ENCODE measurements around the gene MARK1.
A peak's percentile ranks its signal among the peaks of the same experiment; 100 is the strongest.

Gene MARK1

DNA sequence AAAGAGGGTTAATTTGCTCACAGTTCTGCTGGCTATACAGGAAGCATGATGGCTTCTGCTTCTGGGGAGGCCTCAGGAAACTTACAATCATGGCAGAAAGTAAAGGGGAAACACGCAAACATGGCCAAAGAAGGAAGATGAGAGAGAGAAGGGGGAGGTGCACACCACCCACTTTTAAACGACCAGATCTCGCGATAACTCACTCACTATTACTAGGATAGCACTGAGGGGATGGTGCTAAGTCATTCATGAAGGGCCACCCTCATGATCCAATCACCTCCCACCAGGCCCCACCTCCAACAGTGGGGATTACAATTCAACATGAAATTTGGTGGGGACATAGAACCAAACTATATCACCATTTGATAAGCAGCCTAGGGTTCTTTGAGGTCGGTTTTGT is 159.9 kb downstream of the MARK1 start:
- no peak overlapping the region for H2AFZ ChIP-seq (ENCODE audit: low read length)
- no peak overlapping the region for H3K23ac ChIP-seq (ENCODE audit: low read depth, low read length, poor library complexity)
- no peaks in the 10 kb centered on the region for H3K79me1 ChIP-seq (ENCODE audit: low read depth, low read length)
- no peak overlapping the region for H3K18ac ChIP-seq (ENCODE audit: low read length)
- H3K4me1 ChIP-seq (ENCODE audit: control insufficient read depth in 2 of 2, insufficient read depth in 1 of 2, low read depth in 1 of 2, low read length in 2 of 2): peaks cover 0 to 1% of the 10 kb centered on the region in 2 donors
- H2BK120ac ChIP-seq (ENCODE audit: low read depth, low read length): no peak overlapping the region
- H2AK5ac ChIP-seq (ENCODE audit: low read depth, low read length): no peak overlapping the region
- no peak overlapping the region for H2BK15ac ChIP-seq (ENCODE audit: low read length)
- no peak for DNase-seq (ENCODE audit: low spot score)
- peaks cover 2 to 64% (median 18%) of the 10 kb centered on the region in 3 experiments for H3K27me3 ChIP-seq (ENCODE audit: control insufficient read depth in 3 of 3, insufficient read depth in 3 of 3, low read depth in 1 of 3, low read length in 3 of 3)
- peaks cover 0 to 1% of the 10 kb centered on the region in 2 donors for H3K36me3 ChIP-seq (replicated peaks in 1 of 2; ENCODE audit: control insufficient read depth in 2 of 2, insufficient read depth in 2 of 2, low read length in 2 of 2)
- no peak overlapping the region for H3K4me3 ChIP-seq (ENCODE audit: low read length in 2 of 2)
- H3K27ac ChIP-seq (replicated peaks; ENCODE audit: low read length): no peak overlapping the region
- H3K4me2 ChIP-seq (ENCODE audit: insufficient read depth, low read length, poor library complexity, severe bottlenecking): no peak overlapping the region
- H3K14ac ChIP-seq (ENCODE audit: low read length): no peak overlapping the region
- no peak overlapping the region for H3K9ac ChIP-seq (ENCODE audit: low read depth, low read length, poor library complexity)
- WGBS, 2 donors (ENCODE audit: extremely low coverage in 2 of 2, insufficient read length in 2 of 2, insufficient replicate concordance in 1 of 2): no CpG with 5 or more reads among the region's 5 CpGs
- H2BK12ac ChIP-seq (ENCODE audit: low read length): no peak overlapping the region
- no peaks in the 10 kb centered on the region for H3K9me3 ChIP-seq (replicated peaks in 1 of 2; ENCODE audit: control insufficient read depth in 2 of 2, insufficient read depth in 1 of 2, low read depth in 1 of 2, low read length in 2 of 2)
- H2BK5ac ChIP-seq (ENCODE audit: low read length): no peak overlapping the region
- no peak overlapping the region for H3K4ac ChIP-seq (ENCODE audit: low read length)
- H4K8ac ChIP-seq (ENCODE audit: low read depth, low read length): no peak overlapping the region
- no peak overlapping the region for H4K91ac ChIP-seq (ENCODE audit: low read depth, low read length, poor library complexity)

GRCh38 chr1:220689666-220690065 is 161.7 kb downstream of the MARK1 start:
- Histone ChIP-seq H2BK15ac (ENCODE audit: low read length) (no peak overlapping the region), H3K4me1 (ENCODE audit: control insufficient read depth in 2 of 2, insufficient read depth in 1 of 2, low read depth in 1 of 2, low read length in 2 of 2) (peaks cover 0 to 1% of the 10 kb centered on the region in 2 donors), H2BK120ac (ENCODE audit: low read depth, low read length) (no peak overlapping the region), H3K27ac (replicated peaks; ENCODE audit: low read length) (no peak overlapping the region), H2AFZ (ENCODE audit: low read length) (no peak overlapping the region), H3K23ac (ENCODE audit: low read depth, low read length, poor library complexity) (no peak overlapping the region), H3K9ac (ENCODE audit: low read depth, low read length, poor library complexity) (no peak overlapping the region), H3K4me2 (ENCODE audit: insufficient read depth, low read length, poor library complexity, severe bottlenecking) (peak overlapping the region; percentile 71), H3K18ac (ENCODE audit: low read length) (no peak overlapping the region), H2BK5ac (ENCODE audit: low read length) (no peak overlapping the region), H3K27me3 (ENCODE audit: control insufficient read depth in 3 of 3, insufficient read depth in 3 of 3, low read depth in 1 of 3, low read length in 3 of 3) (peaks cover 2 to 67% (median 18%) of the 10 kb centered on the region in 3 experiments), H3K36me3 (replicated peaks in 1 of 2; ENCODE audit: control insufficient read depth in 2 of 2, insufficient read depth in 2 of 2, low read length in 2 of 2) (peaks cover 0 to 1% of the 10 kb centered on the region in 2 donors), H3K4me3 (ENCODE audit: low read length in 2 of 2) (peak overlapping the region in 1 of 2 donors; percentile 53), H3K9me3 (replicated peaks in 1 of 2; ENCODE audit: control insufficient read depth in 2 of 2, insufficient read depth in 1 of 2, low read depth in 1 of 2, low read length in 2 of 2) (no peaks in the 10 kb centered on the region), H4K8ac (ENCODE audit: low read depth, low read length) (no peak overlapping the region), H2AK5ac (ENCODE audit: low read depth, low read length) (no peak overlapping the region), H3K4ac (ENCODE audit: low read length) (no peak overlapping the region), H3K79me1 (ENCODE audit: low read depth, low read length) (no peaks in the 10 kb centered on the region), H4K91ac (ENCODE audit: low read depth, low read length, poor library complexity) (no peak overlapping the region), H2BK12ac (ENCODE audit: low read length) (no peak overlapping the region), H3K14ac (ENCODE audit: low read length) (no peak overlapping the region)
- WGBS, 2 donors (ENCODE audit: extremely low coverage in 2 of 2, insufficient read length in 2 of 2, insufficient replicate concordance in 1 of 2): no CpG with 5 or more reads among the region's 14 CpGs
- no peak for DNase-seq (ENCODE audit: low spot score)

DNA sequence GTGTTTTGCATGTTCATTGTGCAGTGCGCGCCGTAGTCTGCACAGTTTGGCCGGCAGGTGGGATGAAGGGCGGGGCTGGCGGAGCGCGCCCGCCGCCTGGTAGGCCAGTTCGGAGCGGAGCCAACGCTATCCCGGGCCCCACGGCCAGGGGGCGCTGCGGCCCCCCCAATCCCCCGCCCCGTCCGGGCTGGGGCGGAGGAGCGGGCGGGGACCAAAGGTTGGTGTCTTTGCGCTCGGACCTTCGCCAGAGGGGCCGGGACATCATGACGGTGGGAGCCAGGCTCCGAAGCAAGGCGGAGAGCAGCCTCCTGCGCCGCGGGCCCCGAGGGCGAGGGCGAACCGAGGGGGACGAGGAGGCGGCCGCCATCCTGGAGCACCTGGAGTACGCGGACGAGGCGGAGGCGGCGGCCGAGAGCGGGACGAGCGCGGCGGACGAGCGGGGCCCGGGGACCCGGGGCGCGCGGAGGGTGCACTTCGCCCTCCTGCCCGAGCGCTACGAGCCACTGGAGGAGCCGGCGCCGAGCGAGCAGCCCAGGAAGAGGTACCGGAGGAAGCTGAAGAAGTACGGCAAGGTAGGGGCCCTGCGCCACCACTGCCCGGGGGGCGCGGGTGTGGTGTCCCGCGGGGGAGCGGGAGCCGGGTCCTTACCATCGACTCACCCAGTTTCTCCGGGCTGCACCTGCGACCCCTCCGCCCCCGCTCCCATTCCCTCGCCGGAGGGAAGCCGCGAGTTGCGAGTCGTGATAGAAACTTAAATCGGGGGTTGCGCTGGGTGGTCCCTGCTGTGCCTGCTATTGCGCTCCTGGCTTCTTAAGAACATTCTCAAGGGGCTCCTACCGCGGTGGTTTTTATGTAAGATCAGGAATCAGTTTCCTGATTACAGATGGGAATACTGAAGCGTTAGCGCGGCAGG is 162.5 kb downstream of the MARK1 start, which contains the start of gene C1orf115:
C1orf115 (plus strand) TSS at position 224 of the 913 bp plus-strand sequence; CDS start at position 264, 40 bp downstream.
- H2BK12ac ChIP-seq (ENCODE audit: low read length): peak within 1 kb of the TSS; percentile 79
- H2BK5ac ChIP-seq (ENCODE audit: low read length): no peak within 1 kb of the TSS
- H3K9me3 ChIP-seq (replicated peaks in 1 of 2; ENCODE audit: control insufficient read depth in 2 of 2, insufficient read depth in 1 of 2, low read depth in 1 of 2, low read length in 2 of 2): no peaks in the 10 kb centered on the region
- peak within 1 kb of the TSS; percentile 87 for H3K23ac ChIP-seq (ENCODE audit: low read depth, low read length, poor library complexity)
- H3K18ac ChIP-seq (ENCODE audit: low read length): peak within 1 kb of the TSS; percentile 95
- peak within 1 kb of the TSS; percentile 81 for H2BK120ac ChIP-seq (ENCODE audit: low read depth, low read length)
- peak within 1 kb of the TSS; percentile 71 for H3K4me2 ChIP-seq (ENCODE audit: insufficient read depth, low read length, poor library complexity, severe bottlenecking)
- no peak within 1 kb of the TSS for H3K27ac ChIP-seq (replicated peaks; ENCODE audit: low read length)
- WGBS, 2 donors (ENCODE audit: extremely low coverage in 2 of 2, insufficient read length in 2 of 2, insufficient replicate concordance in 1 of 2): no CpG with 5 or more reads among the region's 96 CpGs
- peak; percentile 87 for DNase-seq (ENCODE audit: low spot score)
- peaks cover 2% of the 10 kb centered on the region for H3K79me1 ChIP-seq (ENCODE audit: low read depth, low read length)
- H3K4ac ChIP-seq (ENCODE audit: low read length): no peak within 1 kb of the TSS
- H3K4me1 ChIP-seq (ENCODE audit: control insufficient read depth in 2 of 2, insufficient read depth in 1 of 2, low read depth in 1 of 2, low read length in 2 of 2): peaks cover 0 to 1% of the 10 kb centered on the region in 2 donors
- no peak within 1 kb of the TSS for H4K8ac ChIP-seq (ENCODE audit: low read depth, low read length)
- peaks cover 0 to 1% of the 10 kb centered on the region in 2 donors for H3K36me3 ChIP-seq (replicated peaks in 1 of 2; ENCODE audit: control insufficient read depth in 2 of 2, insufficient read depth in 2 of 2, low read length in 2 of 2)
- H3K14ac ChIP-seq (ENCODE audit: low read length): peak within 1 kb of the TSS; percentile 50
- H2AK5ac ChIP-seq (ENCODE audit: low read depth, low read length): no peak within 1 kb of the TSS
- no peak within 1 kb of the TSS for H4K91ac ChIP-seq (ENCODE audit: low read depth, low read length, poor library complexity)
- H2BK15ac ChIP-seq (ENCODE audit: low read length): peak within 1 kb of the TSS; percentile 69
- peak within 1 kb of the TSS; percentile 53 to 93 for H3K4me3 ChIP-seq (ENCODE audit: low read length in 2 of 2)
- H3K27me3 ChIP-seq (ENCODE audit: control insufficient read depth in 3 of 3, insufficient read depth in 3 of 3, low read depth in 1 of 3, low read length in 3 of 3): peaks cover 2 to 62% (median 18%) of the 10 kb centered on the region in 3 experiments
- H2AFZ ChIP-seq (ENCODE audit: low read length): peak within 1 kb of the TSS; percentile 98
- H3K9ac ChIP-seq (ENCODE audit: low read depth, low read length, poor library complexity): peak within 1 kb of the TSS; percentile 92

GRCh38 chr1:220691053-220691684 is 163.2 kb downstream of the MARK1 start:
- Histone ChIP-seq H3K9me3 (replicated peaks in 1 of 2; ENCODE audit: control insufficient read depth in 2 of 2, insufficient read depth in 1 of 2, low read depth in 1 of 2, low read length in 2 of 2) (no peaks in the 10 kb centered on the region), H3K4ac (ENCODE audit: low read length) (no peak overlapping the region), H3K27me3 (ENCODE audit: control insufficient read depth in 3 of 3, insufficient read depth in 3 of 3, low read depth in 1 of 3, low read length in 3 of 3) (peaks cover 2 to 54% (median 18%) of the 10 kb centered on the region in 3 experiments), H3K27ac (replicated peaks; ENCODE audit: low read length) (no peak overlapping the region), H3K4me1 (ENCODE audit: control insufficient read depth in 2 of 2, insufficient read depth in 1 of 2, low read depth in 1 of 2, low read length in 2 of 2) (peaks cover 0 to 1% of the 10 kb centered on the region in 2 donors), H2AFZ (ENCODE audit: low read length) (peak overlapping the region; percentile 98), H2AK5ac (ENCODE audit: low read depth, low read length) (no peak overlapping the region), H2BK5ac (ENCODE audit: low read length) (no peak overlapping the region), H4K8ac (ENCODE audit: low read depth, low read length) (no peak overlapping the region), H3K79me1 (ENCODE audit: low read depth, low read length) (peaks cover 2% of the 10 kb centered on the region), H3K4me3 (ENCODE audit: low read length in 2 of 2) (peak overlapping the region; percentile 53 to 93), H3K18ac (ENCODE audit: low read length) (no peak overlapping the region), H4K91ac (ENCODE audit: low read depth, low read length, poor library complexity) (no peak overlapping the region), H3K23ac (ENCODE audit: low read depth, low read length, poor library complexity) (no peak overlapping the region), H3K36me3 (replicated peaks in 1 of 2; ENCODE audit: control insufficient read depth in 2 of 2, insufficient read depth in 2 of 2, low read length in 2 of 2) (peaks cover 0 to 1% of the 10 kb centered on the region in 2 donors), H3K14ac (ENCODE audit: low read length) (no peak overlapping the region), H2BK120ac (ENCODE audit: low read depth, low read length) (no peak overlapping the region), H3K4me2 (ENCODE audit: insufficient read depth, low read length, poor library complexity, severe bottlenecking) (peak overlapping the region; percentile 71), H2BK15ac (ENCODE audit: low read length) (no peak overlapping the region), H2BK12ac (ENCODE audit: low read length) (no peak overlapping the region), H3K9ac (ENCODE audit: low read depth, low read length, poor library complexity) (no peak overlapping the region)
- DNase-seq (ENCODE audit: low spot score): no peak
- no CpG with 5 or more reads among the region's 14 CpGs for WGBS, 2 donors (ENCODE audit: extremely low coverage in 2 of 2, insufficient read length in 2 of 2, insufficient replicate concordance in 1 of 2)

Measured in neuronal stem cell (in vitro differentiated cells).